Tibial artery (tissue), 4 donors: Measurements from ENCODE around the gene VSTM2B.

Source experiments
- DNase-seq, 2 donors: peaks; one replicate each; pipeline ENCODE4 v3.0.0-alpha.2; 2019
- H3K27ac ChIP-seq, 2 donors: fragments of 200-600 bp; sonication (generic) in 1 of 2; 1 replicate in 1 of 2; 2 replicates in 1 of 2; pipeline ENCODE4 v1.5.1; 2018 to 2019; ENCODE audit warnings: mild to moderate bottlenecking in 1 of 2
- H3K27me3 ChIP-seq, 2 donors: fragments of 200-600 bp; sonication (generic) in 1 of 2; one replicate each; pipeline versions ENCODE4 v1.5.1 to v1.6.0; 2016 to 2019
- H3K36me3 ChIP-seq, 3 donors: fragments of 200-600 bp; sonication (generic) in 2 of 3; one replicate each; pipeline ENCODE4 v1.5.1; 2016 to 2019; ENCODE audit warnings: mild to moderate bottlenecking in 2 of 3
- H3K4me1 ChIP-seq, 4 donors: fragments of 200-600 bp; sonication (generic) in 2 of 4; 1 replicate in 3 of 4; 2 replicates in 1 of 4; pipeline ENCODE4 v1.5.1; 2016 to 2019
- H3K4me3 ChIP-seq, 2 donors: fragments of 200-600 bp; sonication (generic) in 1 of 2; 1 replicate in 1 of 2; 2 replicates in 1 of 2; pipeline ENCODE4 v1.5.1; 2018 to 2019; ENCODE audit warnings: mild to moderate bottlenecking in 2 of 2
- H3K9me3 ChIP-seq, 3 donors: fragments of 200-600 bp; sonication (generic) in 1 of 3; one replicate each; pipeline ENCODE4 v1.5.1; 2016 to 2019
- CTCF ChIP-seq, 2 experiments: fragments of 200-600 bp in 1 of 2; fragments of 450-650 bp in 1 of 2; IDR thresholded peaks; one replicate each; pipeline ENCODE4 v1.5.1; 2017 to 2019; ENCODE audit warnings: antibody characterized with exemption in 2 of 2, mild to moderate bottlenecking in 1 of 2, moderate library complexity in 1 of 2
- intact Hi-C: fragments of 100-400 bp; cut with DNase I; formaldehyde crosslinking; loops from one replicate; pipeline ENCODE4 v1.15.0; 2023; ENCODE audit warnings: low total_unique reads

Gene VSTM2B

GRCh38 chr19:29590278-29590677 is 64.5 kb downstream of the VSTM2B start:
- peaks cover 0 to 36% of the 10 kb centered on the region in 2 donors for H3K27me3 ChIP-seq
- H3K9me3 ChIP-seq: no peaks in the 10 kb centered on the region
- TF ChIP-seq CTCF (IDR thresholded peaks at IDR 0.05): no peak
- no peaks in the 10 kb centered on the region for H3K4me1 ChIP-seq
- H3K36me3 ChIP-seq: no peaks in the 10 kb centered on the region
- no peak for DNase-seq
- intact Hi-C loops: no loop called here
- no peak overlapping the region for H3K27ac ChIP-seq
- H3K4me3 ChIP-seq: no peak overlapping the region

- DNase-seq: no peak
- intact Hi-C loops: no loop called here
- Histone ChIP-seq H3K27me3 (peaks cover 0 to 48% of the 10 kb centered on the region in 2 donors), H3K27ac (no peak overlapping the region), H3K9me3 (no peaks in the 10 kb centered on the region), H3K36me3 (no peaks in the 10 kb centered on the region), H3K4me3 (no peak overlapping the region), H3K4me1 (no peaks in the 10 kb centered on the region)
- TF ChIP-seq CTCF (IDR thresholded peaks at IDR 0.05): no peak
Observed at GRCh38 chr19:29591670-29592069, 65.9 kb downstream of the VSTM2B start.

- DNase-seq: no peak
- intact Hi-C loops: no loop called here
- Histone ChIP-seq H3K4me1 (no peaks in the 10 kb centered on the region), H3K27ac (no peak overlapping the region), H3K36me3 (no peaks in the 10 kb centered on the region), H3K9me3 (no peaks in the 10 kb centered on the region), H3K4me3 (no peak overlapping the region), H3K27me3 (peaks cover 0 to 54% of the 10 kb centered on the region in 2 donors)
- TF ChIP-seq CTCF (IDR thresholded peaks at IDR 0.05): no peak
Observed at GRCh38 chr19:29593869-29594268, 68.1 kb downstream of the VSTM2B start.

- Histone ChIP-seq H3K4me1 (no peaks in the 10 kb centered on the region), H3K27me3 (peaks cover 0 to 41% of the 10 kb centered on the region in 2 donors), H3K9me3 (no peaks in the 10 kb centered on the region), H3K36me3 (no peaks in the 10 kb centered on the region), H3K4me3 (no peak overlapping the region), H3K27ac (no peak overlapping the region)
- peak in 1 of 2 donors; percentile 13 for DNase-seq
- no peak for TF ChIP-seq CTCF (IDR thresholded peaks at IDR 0.05)
- intact Hi-C loops: no loop called here
Observed at GRCh38 chr19:29596080-29596727, 70.4 kb downstream of the VSTM2B start.

GRCh38 chr19:29596885-29597525 is 71.2 kb downstream of the VSTM2B start:
- DNase-seq: no peak
- Histone ChIP-seq H3K4me3 (no peak overlapping the region), H3K27ac (no peak overlapping the region), H3K4me1 (no peaks in the 10 kb centered on the region), H3K9me3 (no peaks in the 10 kb centered on the region), H3K27me3 (peaks cover 0 to 38% of the 10 kb centered on the region in 2 donors), H3K36me3 (no peaks in the 10 kb centered on the region)
- intact Hi-C loops: no loop called here
- TF ChIP-seq CTCF (IDR thresholded peaks at IDR 0.05): no peak
